SK-MEL-5 (cell line): ENCODE results near the gene NDUFA11. TPM values are rescaled to one million over a fixed set of nuclear protein-coding genes. Genes with fewer than 3 reads are reported as not detected.
A peak's percentile ranks its signal among the peaks of the same experiment; 100 is the strongest.
"Not testable (repeated sequence)": the region's sequence is repeated elsewhere in the genome, so short reads cannot be mapped to it uniquely, and the experiment has no call there.

Source experiments
- DNase-seq: peaks from one replicate; pipeline ENCODE4 v3.0.0-alpha.2; 2016; ENCODE audit warnings: low read depth, low spot score
- in situ Hi-C: cut with HindIII; loops from 2 replicates; pipeline ENCODE4 v1.10.0; 2016; ENCODE audit warnings: low sequenced_read_pairs, high pct_unique_total_duplicates, low pct_unique_long_range_greater_than_20kb
- total RNA-seq: library from RNA; depleted of rRNA; stranded (reverse); fragments of >200 nt; shearing (Covaris generic); gene quantifications from 2 replicates; pipeline ENCODE4 v1.2.3, GENCODE V29; 2014

NDUFA11 gene
- total RNA-seq, 1 experiment from 2014 or later = 171 TPM

GRCh38 chr19:5896365-5897076, 7.1 kb downstream of the NDUFA11 start:
- in situ Hi-C loops = no loop called here
- no peak for DNase-seq

- no peak for DNase-seq
- in situ Hi-C loops = no loop called here
Observed at GRCh38 chr19:5895890-5896289, 7.7 kb downstream of the NDUFA11 start.

GRCh38 chr19:5895409-5895808, 8.2 kb downstream of the NDUFA11 start:
- in situ Hi-C loops = no loop called here
- no peak for DNase-seq

GRCh38 chr19:5894704-5895349, 8.8 kb downstream of the NDUFA11 start:
- no peak for DNase-seq
- in situ Hi-C loops = no loop called here

- DNase-seq = no peak
- in situ Hi-C loops = no loop called here
Observed at GRCh38 chr19:5893907-5894703, 9.5 kb downstream of the NDUFA11 start.

- DNase-seq = no peak
- in situ Hi-C loops = no loop called here
Observed at GRCh38 chr19:5893296-5893903, 10.2 kb downstream of the NDUFA11 start.

GRCh38 chr19:5892772-5893275, 10.8 kb downstream of the NDUFA11 start:
- in situ Hi-C loops = no loop called here
- DNase-seq = no peak

GRCh38 chr19:5891938-5892771, 11.4 kb downstream of the NDUFA11 start:
- peak; percentile 52 for DNase-seq
- in situ Hi-C loops = no loop called here

GRCh38 chr19:5891572-5891937, 12.0 kb downstream of the NDUFA11 start:
- in situ Hi-C loops = no loop called here
- no peak for DNase-seq

- in situ Hi-C loops = no loop called here
- DNase-seq = no peak
Observed at GRCh38 chr19:5890099-5890498, 13.5 kb downstream of the NDUFA11 start.

- no peak for DNase-seq
- in situ Hi-C loops = no loop called here
Observed at GRCh38 chr19:5889288-5889971, 14.2 kb downstream of the NDUFA11 start.

- DNase-seq, in situ Hi-C loops: not testable (repeated sequence)
Observed at GRCh38 chr19:5884065-5884811, 19.4 kb downstream of the NDUFA11 start.

GRCh38 chr19:5883157-5883873, 20.3 kb downstream of the NDUFA11 start:
- DNase-seq, in situ Hi-C loops: not testable (repeated sequence)

GRCh38 chr19:5882421-5882968, 21.1 kb downstream of the NDUFA11 start:
- in situ Hi-C loops = no loop called here
- DNase-seq = no peak

GRCh38 chr19:5881543-5882299, 21.9 kb downstream of the NDUFA11 start:
- DNase-seq = no peak
- in situ Hi-C loops = no loop called here
